IMR-90 (cell line): Measurements from ENCODE around the gene BRAT1.

Source experiments
- BHLHE40 ChIP-seq: fragments of 150-350 bp; IDR thresholded peaks from 2 replicates; pipeline ENCODE4 v1.6.1; 2016; ENCODE audit warnings: mild to moderate bottlenecking, low read depth, low read length
- CEBPB ChIP-seq: IDR thresholded peaks from 2 replicates; pipeline ENCODE4 v1.6.1; 2012; ENCODE audit warnings: low read depth, low read length, improper control_type of control experiment
- CTCF ChIP-seq: conservative IDR thresholded peaks from 2 replicates; pipeline ENCODE4 v1.5.1; 2012; ENCODE audit warnings: mild to moderate bottlenecking, low read depth, low read length, improper control_type of control experiment
- MAFK ChIP-seq: IDR thresholded peaks from 2 replicates; pipeline ENCODE4 v1.6.1; 2012; ENCODE audit warnings: low read depth, low read length, improper control_type of control experiment
- MXI1 ChIP-seq: IDR thresholded peaks from 2 replicates; pipeline ENCODE4 v1.6.1; 2012; ENCODE audit warnings: low read depth, mild to moderate bottlenecking, low read length, moderate library complexity, borderline replicate concordance
- NFE2L2 ChIP-seq: fragments of 150-350 bp; IDR thresholded peaks from 2 replicates; pipeline ENCODE4 v1.6.1; 2016; ENCODE audit warnings: low read depth, mild to moderate bottlenecking, low read length
- POLR2A ChIP-seq: IDR thresholded peaks from 2 replicates; pipeline ENCODE4 v1.6.1; 2012; ENCODE audit warnings: mild to moderate bottlenecking, low read depth, low read length
- RAD21 ChIP-seq: IDR thresholded peaks from 2 replicates; pipeline ENCODE4 v1.6.1; 2012; ENCODE audit warnings: low read length, improper control_type of control experiment
- RCOR1 ChIP-seq: IDR thresholded peaks from 2 replicates; pipeline ENCODE4 v1.6.1; 2012; ENCODE audit warnings: mild to moderate bottlenecking, low read length, improper control_type of control experiment; ENCODE audit not compliant: insufficient replicate concordance
- RFX5 ChIP-seq: IDR thresholded peaks from 2 replicates; pipeline ENCODE4 v1.8.0; 2012; ENCODE audit warnings: low read depth, mild to moderate bottlenecking, low read length, moderate library complexity
- SMC3 ChIP-seq: fragments of 150-350 bp; IDR thresholded peaks from 2 replicates; pipeline ENCODE4 v1.6.1; 2016; ENCODE audit warnings: low read depth, mild to moderate bottlenecking, antibody characterized with exemption, low read length, moderate library complexity
- USF2 ChIP-seq: fragments of 150-350 bp; IDR thresholded peaks from 2 replicates; pipeline ENCODE4 v1.6.1; 2017; ENCODE audit warnings: mild to moderate bottlenecking, antibody characterized with exemption, low read length, low read depth

- TF ChIP-seq RAD21 (no peak), POLR2A (no peak), BHLHE40 (no peak), CTCF (no peak), SMC3 (no peak), MAFK (no peak), NFE2L2 (no peak), CEBPB (no peak), USF2 (no peak), MXI1 (no peak), RCOR1 (no peak), RFX5 (no peak)
Observed at GRCh38 chr7:2577914-2578680, 22.8 kb upstream of the BRAT1 start.
